Hematopoietic multipotent progenitor cell treated with erythropoietin and hydrocortisone succinate and interleukin-3 and kit ligand, for 6 days (in vitro differentiated cells): Measurements from ENCODE around the gene PAOX.
"Not testable (repeated sequence)": the region's sequence is repeated elsewhere in the genome, so short reads cannot be mapped to it uniquely, and the experiment has no call there.

ENCODE experiments used
- DNase-seq: peaks from one replicate; pipeline ENCODE4 v3.0.0-alpha.2; 2015

PAOX gene

DNA sequence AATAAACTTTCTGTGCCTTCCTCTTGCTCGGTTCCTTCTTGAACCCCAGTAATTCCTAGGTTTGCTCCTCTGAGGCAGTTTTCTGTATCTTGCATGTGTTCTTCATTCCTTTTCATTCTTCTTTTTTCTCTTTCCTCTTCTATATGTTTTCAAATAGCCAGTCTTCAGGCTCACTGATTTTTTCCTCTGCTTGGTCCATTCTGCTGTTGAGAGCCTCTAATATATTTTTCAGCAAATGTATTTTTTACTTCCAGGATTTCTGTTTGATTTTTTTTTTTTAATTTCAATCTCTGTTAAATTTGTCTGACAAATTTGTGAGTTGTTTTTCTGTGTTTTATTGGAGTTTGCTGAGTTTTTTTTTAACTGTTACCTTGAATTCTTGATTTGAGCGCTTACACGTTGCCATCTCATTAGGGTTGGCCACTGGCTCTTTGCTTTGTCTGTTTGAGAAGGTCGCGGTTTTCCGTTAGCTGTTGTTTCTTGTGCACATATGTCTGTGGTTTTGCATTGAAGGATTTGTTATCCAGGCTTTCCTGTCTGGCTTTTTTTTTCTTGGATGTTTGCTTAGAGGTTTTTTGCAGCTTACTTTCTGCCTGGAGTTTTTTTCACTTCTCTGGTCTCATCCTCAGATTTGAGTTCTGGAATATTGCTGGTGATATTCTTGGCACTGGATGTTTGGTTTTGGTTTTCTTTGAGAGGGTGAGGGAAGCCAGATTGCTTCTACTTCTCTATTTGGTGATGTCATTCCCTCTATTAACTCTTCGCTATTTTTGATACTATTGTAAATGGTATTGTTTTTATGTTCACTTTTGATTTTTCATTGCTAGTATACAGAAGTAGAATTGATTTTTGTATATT is 32.7 kb downstream of the PAOX start:
- DNase-seq: no peak

DNA sequence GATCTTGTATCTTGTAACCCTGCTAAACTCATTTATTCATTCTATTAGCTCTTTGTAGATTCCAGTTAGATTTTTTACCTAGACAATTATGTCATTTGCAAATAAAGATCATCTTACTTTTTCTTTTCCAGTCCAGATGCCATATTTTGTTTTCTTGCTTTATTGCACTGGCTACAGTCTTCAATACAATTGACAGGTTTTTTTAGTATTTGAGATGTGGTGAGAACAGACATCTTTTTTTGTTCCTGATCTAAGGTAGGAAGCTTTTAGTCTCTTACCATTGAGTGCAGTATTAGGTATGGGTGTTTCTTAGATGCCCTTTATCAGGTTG is 33.3 kb downstream of the PAOX start:
- no peak for DNase-seq

DNA sequence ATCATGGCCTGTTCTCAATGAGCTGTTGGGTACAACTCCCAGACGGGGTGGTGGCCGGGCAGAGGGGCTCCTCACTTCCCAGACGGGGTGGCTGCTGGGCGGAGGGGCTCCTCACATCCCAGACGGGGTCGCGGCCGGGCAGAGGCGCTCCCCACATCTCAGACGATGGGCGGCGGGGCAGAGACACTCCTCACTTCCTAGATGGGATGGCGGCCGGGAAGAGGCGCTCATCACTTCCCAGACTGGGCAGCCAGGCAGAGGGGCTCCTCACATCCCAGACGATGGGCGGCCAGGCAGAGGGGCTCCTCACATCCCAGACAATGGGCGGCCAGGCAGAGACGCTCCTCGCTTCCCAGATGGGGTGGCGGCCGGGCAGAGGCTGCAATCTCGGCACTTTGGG is 35.3 kb downstream of the PAOX start:
- DNase-seq: not testable (repeated sequence)

DNA sequence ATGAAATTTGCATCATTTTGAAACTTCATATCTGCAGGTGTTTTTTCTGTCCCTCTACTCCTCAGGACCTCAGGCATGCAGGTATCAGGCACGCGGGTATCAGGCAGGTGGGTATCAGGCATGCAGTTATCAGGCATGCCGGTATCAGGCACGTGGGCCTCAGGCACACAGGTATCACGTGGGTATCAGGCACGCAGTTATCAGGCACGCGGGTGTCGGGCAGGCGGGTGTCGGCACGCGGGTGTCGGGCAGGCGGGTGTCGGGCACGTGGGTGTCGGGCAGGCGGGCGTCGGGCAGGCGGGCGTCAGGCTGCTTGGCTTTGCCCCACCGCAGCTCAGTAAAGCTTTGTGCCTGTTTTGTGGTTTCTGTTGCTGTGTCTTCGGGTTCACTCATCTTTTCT is 36.7 kb downstream of the PAOX start:
- DNase-seq: no peak

DNA sequence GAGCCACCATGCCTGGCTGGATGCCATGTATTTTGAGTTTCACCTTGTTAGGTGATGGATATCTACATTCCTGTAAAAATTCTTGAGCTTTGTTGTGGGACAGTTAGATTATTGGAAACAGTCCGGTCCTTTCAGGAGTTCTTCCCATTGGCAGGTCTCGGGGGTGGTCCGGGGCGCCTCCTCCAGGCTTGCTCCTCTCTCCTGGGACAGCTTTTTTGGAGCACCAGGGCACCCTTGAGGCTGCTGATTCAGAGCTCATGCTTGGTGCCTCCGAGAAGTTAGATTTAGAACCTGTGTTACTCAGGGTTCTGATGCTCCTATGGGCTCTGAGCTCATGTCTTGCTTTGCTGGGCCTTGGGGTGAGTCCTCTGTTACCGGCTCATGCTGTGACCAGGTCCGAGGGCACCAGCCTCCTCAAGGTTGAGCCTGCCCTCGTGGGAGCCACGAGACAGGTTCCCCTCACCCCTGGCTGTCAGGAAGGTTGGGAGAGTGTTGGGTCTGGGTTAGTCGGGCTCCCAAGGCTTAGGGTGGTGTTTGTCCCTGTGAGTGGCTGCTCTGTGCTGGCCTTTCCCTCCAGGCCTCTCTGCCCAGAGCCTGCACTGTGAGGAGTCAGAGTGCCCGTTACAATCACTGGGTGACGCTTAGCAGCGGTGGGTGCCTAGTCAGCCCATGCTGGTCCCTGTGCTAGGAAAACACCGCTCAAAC is 39.4 kb downstream of the PAOX start:
- DNase-seq: no peak

DNA sequence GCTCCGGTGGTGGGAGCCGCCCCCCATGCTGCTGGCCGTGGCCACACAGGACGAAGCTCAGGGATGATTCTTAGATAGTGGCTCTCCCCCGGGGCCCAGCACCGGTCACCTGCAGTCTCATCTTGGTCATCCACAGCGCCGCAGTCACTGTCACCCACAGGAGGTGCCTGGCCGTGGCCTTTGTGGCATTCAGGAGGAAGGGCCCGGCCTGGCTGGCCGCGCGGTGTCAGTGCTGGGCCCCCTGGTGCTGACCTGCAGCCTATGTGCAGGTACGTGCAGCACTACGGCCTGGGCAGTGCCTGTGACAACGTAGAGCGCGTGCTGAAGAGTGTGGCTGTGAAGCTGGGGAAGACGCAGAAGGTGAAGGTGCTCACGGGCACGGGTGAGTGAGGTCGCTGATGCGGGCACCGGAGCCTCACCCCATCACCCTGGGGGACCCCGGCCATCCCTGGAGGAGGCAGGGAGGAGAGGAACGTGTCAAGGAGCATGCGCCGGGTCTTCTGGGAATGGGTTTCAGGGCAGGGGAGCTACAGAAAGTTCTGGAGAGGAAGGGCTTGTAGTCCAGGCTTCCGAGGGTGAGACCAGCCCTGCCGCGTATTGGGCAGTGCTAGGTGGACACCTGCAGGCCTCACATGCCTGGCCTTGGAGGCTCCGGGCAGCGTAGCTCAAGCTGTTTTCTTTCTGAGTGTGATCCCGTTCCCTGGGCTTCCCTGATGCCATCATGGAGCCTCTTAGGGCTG is 40.3 kb downstream of the PAOX start:
- DNase-seq: no peak

DNA sequence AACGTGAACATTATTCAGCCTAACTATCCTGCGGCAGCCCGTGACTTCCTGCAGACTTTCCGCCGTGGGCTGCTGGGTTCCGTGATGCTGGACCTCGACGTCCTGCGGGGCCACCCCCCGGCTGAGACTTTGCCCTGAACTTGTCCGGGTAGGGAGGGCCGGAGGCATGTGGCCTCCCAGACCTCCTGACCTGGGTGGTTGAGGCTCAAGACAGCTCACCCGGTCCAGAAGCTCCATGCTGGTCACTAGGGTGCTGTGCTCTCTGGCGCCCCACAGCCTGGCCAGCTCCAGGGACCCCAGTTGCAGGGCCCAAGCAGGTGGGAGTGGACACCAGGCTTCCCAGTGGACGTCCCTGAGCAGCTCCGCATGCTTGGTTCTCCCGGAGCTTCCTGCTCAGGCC is 41.0 kb downstream of the PAOX start:
- DNase-seq: no peak

DNA sequence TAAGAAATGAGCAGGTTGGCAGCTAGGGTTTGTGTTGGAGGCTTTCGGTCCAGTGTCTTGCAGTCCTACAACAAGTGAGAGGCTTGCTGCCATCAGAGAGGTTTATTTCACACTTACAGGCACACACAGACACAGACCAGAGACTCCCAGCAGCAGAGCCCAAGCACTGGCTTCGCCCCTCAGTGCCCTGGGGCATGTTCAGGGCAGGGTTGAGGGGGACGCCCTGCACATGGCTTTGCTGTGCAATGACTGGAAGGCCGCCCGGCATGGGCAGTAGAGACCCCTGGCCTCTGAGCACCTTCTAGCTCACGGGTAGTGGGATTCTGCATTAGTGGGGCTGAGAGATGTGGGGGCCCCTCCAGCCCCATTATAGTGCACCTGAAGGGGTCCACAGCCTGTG is 41.5 kb downstream of the PAOX start:
- DNase-seq: no peak

DNA sequence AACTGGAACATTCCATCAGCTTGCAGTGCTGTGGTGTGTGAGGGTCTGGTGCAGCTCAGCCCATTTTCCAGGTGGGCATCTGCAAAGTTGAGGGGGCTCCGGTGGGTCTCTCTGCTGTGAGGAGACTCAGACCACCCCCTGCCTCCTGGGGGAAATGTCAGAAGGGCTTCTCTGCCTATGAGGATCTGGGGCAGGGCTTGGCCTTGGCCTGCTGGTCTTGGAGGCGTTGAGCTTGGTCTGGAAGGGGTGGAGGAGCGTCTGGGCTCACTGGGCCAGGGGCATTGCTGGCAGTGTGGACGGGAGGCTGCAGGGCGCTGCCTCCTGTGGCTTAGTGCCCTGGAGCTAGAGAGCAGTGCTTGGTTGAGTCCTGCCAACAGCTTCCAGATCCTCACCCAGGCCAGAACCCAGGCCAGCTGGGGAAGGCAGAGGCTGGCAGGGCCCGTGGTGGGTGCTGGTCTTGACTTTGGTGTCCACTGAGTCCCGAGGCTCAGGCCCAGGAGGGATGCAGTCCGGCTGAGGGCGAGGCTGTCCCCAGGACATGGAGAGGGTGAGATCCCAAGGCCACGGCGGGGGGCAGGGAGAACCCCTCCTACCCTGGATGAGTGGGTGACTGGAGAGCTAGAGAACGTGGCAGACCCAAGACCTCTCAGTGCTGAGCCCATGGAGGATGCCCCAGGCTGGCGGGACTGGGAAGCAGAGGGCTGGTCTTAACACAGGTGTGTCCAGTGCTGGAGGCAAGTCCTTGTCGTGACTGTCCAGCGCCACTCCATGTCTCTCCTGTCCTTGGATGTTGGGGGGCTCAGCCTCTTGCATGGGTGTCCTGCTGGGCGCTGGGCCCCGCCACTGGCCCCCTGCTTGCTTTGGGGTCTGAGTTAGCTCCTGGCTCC is 42.5 kb downstream of the PAOX start:
- no peak for DNase-seq

DNA sequence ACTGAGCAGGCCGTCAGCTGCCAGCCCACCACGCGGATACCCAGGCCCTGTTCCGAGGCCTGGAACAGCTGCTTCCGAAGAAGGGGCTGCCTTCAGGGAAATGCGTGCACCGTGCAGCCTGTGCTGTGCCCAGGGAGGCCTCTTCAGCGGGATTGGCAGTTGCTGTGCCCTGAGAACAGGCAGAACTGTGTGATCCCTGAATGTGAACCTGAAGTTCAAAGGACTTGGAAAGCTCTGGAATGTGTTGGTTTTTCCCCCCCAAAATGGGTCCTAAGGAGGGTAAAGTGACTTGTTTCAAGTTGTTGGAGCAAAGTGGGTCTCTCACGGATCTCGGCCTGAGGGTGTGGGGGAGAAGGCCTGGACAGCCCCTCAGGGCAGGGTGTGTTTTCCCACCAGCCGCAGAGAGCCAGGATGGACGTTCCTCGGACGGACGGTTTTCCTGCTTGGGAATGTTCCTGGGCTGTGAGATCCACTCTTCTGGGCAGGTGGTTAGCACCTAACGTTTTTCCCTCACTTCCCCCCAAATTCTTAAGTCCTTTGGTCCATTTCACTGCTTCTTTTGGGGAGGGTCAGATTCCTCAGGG is 43.3 kb downstream of the PAOX start:
- DNase-seq: no peak

DNA sequence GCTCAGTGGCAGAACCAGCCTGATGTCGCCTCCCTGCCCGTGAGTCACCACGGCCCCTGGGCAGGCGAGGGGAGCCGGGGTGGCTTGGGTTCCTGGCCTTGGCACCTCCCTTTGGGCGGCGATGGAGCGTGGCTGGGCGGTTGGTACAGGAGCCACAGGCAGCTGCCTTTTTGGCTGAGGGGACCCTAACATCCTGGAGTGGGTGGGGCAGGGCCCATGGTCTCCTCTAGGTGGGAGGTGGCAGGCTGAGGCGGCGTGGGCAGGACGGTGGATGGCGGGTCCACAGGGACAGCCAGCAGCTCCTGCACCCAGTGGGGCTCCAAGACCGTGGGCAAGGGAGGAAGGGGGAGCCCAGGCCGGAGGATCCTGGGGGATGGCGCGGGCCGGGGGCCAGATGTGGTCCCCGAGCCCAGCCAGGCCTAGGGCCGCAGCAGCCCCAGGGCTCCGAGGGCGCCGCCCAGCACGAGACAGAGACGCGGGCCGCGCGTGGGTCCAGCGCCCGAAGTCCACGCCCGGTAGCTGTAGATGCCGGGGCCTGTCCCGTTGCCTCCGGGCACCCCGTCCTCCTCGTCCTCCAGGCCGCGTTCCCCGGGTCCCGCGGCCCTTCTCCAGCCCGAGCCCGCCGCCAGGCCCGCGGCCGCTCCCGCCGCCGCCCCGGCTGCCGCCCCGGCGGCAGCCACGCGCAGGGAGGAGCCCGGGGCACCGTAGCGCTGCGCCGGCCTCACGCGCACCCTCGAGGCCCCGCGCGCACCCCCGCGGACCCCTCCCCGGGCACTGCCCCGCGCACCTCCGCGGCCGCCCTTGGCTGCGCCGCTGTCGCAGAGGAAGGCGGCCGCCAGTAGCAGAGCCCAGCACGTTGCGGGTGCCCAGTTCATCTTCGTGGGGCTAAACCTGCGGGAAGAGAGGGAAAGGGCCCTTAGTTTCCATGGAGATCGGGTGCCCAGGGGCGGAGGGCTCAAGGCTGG is 44.0 kb downstream of the PAOX start:
- DNase-seq: no peak

DNA sequence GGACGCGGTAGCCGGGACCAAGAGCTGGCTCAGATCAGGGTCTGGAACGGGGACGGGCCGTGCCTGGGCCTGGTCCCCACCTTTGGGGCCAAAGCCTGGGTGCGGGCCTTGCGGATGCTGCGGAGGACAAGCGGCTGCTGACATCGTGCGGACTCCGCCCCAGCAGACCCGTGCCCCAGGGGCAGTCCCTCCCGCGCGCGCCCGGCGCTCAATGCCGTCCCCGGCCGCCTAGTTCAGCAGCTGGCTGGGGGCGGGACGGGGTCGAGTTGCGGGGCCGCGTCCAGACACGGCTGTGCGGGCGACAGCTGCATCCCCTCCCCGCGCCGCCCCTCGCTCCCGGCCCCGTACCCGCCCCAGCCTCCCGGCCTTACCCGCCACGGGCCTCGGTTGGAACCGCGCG is 45.0 kb downstream of the PAOX start:
- DNase-seq: not testable (repeated sequence)

DNA sequence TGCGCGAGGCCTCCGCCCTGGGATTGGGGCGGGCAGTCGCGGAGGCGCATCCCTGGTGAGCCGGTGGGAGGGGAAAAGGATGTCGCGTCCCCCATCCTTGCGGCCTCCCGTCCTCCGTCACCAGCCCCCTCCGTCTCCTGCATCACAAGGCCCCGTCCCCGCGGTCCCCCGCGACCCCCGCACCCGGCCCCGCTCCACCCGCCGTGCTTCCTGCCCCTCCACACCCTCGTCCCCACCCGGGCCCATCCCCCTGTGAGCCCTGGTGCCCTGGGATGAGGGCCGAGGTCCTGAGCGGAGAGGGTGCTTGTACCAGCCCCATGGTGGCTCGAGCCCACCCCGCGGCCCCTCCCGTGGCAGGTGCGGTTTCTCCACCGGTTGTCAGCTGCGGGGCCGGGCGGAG is 45.5 kb downstream of the PAOX start, which contains the start of gene SPRN:
TSS of gene SPRN (minus strand) at position 25 of the 400 bp plus-strand sequence. CDS start 944 bp downstream, outside the sequence.
- not testable (repeated sequence) for DNase-seq

DNA sequence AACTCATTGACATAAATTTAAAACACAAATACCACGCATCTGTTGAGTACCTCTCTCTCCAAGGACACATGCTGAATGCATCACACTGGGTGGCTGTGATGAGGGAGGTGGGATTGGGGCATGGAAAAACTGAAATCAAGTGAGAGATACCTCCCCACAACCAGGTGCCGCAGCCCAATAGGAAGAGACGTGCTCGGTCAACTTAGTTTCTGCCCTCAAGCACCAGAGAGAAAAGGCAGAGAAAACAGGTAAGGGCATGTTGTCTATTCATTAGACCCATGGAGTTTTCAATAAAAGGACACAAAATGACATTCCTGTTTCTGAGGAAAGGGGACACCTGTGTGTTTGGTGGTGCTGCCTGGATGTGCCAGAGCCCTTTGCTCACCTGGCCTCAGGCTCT is 50.5 kb downstream of the PAOX start:
- DNase-seq: not testable (repeated sequence)

DNA sequence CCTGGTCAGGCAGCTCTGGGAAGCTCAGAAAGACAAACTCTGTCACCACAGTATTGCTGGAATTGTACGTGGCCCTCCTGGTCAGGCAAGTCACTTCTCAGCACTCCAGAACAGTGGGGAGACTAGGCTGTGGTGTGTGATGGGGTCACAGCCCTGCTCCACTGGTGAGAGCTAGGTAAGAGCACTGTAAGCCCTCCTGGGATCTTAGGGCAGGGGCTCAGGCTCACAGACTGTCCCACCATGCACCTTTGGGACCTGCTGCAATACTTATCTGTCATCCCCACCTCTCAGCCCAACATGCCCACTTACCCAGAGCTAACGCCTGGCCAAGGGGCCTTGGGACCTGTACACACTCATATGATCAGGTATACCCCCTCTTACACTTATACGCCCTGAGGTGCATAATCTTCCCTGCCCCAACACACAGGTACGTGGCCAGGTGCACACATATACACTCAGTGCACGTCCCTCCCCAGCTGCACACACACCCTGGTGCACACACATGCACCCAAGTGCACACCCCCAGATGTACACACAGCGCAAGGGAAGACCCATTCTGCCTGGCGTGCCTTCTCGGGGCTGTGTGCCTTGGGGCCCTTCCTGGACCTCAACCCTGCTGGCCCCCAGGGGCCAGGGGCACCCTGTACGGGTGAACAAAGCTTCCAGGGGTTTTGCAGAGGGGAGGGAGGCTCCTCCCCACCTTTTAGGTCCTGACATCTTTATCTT is 53.0 kb downstream of the PAOX start:
- not testable (repeated sequence) for DNase-seq

DNA sequence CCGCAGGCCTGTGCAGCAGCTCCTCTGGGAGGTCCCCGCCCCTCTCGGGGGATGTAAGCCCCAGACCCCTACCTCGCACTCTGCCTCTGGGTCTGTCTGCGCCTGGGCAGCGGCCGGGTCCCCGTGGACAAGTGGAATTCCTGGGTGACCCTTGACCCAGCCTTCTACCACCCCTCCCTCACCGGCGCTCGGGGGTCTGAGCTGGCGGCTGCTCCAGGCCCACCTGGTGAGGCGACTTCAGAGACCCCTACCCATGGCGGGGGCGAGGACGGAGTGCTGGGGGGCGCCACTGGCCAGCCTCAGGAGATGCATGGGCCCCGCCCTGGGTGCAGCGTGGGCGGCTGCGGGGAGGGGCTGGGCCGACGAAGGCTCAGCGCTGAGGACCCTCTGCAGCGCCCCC is 53.7 kb downstream of the PAOX start:
- DNase-seq: not testable (repeated sequence)

DNA sequence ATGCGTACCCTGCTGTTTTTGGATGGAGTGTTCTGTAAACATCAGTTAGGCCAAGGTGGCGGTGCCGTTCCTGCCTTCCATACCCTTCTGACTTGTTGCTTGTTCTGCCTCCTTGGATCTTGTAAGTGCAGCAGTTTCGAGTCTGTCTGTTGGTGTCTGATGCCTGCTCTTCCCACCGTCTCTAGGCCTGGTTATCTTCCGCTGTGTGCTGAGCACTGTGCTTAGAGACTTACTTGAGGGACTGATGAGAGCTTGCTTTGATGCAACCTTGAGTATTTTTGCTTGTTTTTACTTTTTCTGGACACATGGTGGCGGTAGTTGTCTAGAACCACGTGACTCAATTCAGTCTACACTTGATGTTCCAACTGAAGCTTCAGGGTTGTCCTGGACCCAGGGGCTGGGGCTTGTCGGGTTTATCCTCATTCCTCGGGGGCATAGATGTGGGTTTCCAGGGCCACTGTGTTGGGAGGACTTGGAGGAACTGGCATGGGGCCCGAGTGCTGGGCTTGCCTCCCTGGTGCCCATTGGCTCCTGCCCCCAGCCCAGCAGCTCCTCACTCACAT is 59.7 kb downstream of the PAOX start:
- DNase-seq: peak; percentile 64

DNA sequence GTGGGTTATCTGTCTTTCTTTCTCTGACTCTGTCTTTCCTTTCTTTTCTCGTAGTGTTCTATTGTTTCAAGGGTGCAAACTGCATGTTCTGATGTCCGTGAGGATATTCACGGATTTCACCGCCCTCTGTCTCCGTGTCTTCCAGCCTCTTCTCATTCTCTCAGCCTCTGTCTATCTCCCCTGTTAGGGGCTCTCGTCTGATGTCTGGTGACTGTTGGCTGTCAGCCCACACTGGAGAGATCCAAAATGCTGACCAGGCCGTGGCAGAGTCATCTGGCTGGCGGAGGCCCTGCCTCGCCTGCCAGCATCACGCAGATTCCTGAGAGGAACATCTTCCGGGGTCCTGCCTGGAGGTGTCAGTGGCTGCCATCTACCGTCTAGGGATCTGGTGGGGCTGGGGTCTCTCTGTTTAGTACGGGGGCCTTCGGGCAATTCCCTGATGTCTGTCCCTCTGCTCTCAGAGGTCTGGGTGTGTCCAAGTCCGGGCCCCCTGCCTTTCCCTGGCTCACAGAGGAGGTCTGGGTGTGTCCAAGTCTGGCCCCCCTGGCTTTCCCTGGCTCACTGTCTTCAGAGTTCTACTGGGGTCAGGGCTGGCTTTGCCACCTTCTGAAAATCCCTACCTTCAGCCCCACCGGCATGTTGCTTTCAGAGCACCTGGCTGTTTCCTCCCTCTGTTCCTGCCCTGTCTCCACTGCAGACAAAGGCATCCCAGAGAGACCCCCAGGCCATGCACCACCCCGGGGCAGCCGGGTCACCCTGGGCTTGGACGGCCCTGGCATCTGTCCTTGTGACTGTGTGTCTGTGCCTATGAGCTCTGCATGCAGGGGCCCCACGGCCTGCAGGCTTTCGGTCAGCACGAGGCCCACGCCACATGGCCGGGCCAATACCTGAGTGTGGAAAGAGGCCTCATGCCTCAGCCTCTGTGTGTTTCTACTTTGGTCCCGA is 60.7 kb downstream of the PAOX start:
- no peak for DNase-seq
